Measurements from ENCODE around the gene TBCK. TPM values are rescaled to one million over a fixed set of nuclear protein-coding genes. Genes with fewer than 3 reads are reported as not detected.

The TBCK gene
- total and polyA plus RNA-seq, 10 donors: 6.7 to 61.3 (median 44.7) TPM

DNA sequence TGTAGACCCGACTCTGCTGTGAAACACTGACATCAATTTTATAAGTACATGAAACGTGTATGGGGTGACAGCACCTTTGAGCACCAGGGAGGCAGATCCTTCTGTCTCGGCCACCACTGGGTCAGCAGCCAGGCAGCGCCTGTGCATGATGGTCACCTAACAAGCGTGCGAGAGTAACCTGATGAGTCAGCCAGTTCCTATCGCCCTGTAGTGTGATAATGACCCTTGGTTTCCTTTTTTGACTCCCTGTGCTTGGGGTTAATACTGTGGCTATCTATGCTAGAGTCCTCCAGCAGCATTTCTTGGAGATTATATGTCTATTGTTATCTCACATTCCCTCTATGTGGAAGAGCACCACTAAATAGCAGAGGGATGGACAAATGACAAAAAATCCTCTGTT is 319.2 kb downstream of the TBCK start:
- H3K27me3 ChIP-seq (replicated peaks in 1 of 7): no peaks in the 10 kb centered on the region
- no peaks in the 10 kb centered on the region for H3K9me3 ChIP-seq
- WGBS, 5 donors: 61 to 87% (median 68%) methylated on average over 7 of the region's 7 CpGs
- no peak for DNase-seq
- H3K4me1 ChIP-seq: no peaks in the 10 kb centered on the region
- H3K36me3 ChIP-seq: no peaks in the 10 kb centered on the region
- H3K27ac ChIP-seq: no peak overlapping the region
- no peak overlapping the region for H3K4me3 ChIP-seq
- intact Hi-C loops (cut with DNase I; ENCODE audit: low total_unique reads): no loop called here
- TF ChIP-seq, protein P1, sequence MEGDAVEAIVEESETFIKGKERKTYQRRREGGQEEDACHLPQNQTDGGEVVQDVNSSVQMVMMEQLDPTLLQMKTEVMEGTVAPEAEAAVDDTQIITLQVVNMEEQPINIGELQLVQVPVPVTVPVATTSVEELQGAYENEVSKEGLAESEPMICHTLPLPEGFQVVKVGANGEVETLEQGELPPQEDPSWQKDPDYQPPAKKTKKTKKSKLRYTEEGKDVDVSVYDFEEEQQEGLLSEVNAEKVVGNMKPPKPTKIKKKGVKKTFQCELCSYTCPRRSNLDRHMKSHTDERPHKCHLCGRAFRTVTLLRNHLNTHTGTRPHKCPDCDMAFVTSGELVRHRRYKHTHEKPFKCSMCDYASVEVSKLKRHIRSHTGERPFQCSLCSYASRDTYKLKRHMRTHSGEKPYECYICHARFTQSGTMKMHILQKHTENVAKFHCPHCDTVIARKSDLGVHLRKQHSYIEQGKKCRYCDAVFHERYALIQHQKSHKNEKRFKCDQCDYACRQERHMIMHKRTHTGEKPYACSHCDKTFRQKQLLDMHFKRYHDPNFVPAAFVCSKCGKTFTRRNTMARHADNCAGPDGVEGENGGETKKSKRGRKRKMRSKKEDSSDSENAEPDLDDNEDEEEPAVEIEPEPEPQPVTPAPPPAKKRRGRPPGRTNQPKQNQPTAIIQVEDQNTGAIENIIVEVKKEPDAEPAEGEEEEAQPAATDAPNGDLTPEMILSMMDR (IDR thresholded peaks at IDR 0.05 in 8 of 11, conservative IDR thresholded peaks at IDR 0.05 in 3 of 11): no peak
- peak in 1 of 3 donors; percentile 11 for TF ChIP-seq POLR2AphosphoS5 (IDR thresholded peaks at IDR 0.05)

DNA sequence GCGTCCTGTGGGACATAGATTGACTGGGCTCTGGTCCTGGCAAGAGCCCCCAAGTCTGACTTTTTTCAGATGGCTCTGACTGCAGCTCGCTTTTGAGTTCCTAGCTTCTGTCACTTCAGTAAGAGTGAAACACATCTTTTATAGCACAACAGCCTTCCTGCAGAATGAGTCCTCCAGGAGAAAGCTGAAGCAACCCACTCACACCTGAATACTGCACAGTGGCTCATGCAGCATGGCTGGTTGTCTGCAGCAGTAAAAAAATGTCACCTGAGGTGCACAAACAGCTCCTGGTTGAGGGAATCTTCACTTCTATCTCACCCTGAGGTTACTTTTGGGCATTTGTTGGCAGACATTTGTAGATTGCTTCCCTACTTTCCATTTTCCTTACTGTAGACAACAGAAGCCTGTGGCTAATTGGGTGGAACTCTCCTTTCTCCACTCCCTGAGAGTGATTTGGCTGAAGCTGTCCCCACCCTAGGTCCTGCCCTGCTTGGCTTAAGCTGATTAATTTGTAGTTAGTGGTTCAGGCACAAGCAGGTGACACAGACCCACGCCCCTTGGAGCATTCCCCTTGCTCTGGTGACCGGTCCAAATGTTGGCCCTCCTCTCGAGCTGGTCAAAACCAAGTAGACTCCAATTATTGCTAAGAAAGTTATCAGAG is 321.0 kb downstream of the TBCK start:
- Histone ChIP-seq H3K27ac (no peak overlapping the region), H3K9me3 (no peaks in the 10 kb centered on the region), H3K27me3 (replicated peaks in 1 of 7) (no peaks in the 10 kb centered on the region), H3K4me1 (peaks cover 0 to 12% (median 0%) of the 10 kb centered on the region in 6 donors), H3K4me3 (no peak overlapping the region), H3K36me3 (no peaks in the 10 kb centered on the region)
- 75 to 92% (median 80%) methylated on average over 5 of the region's 5 CpGs for WGBS, 5 donors
- DNase-seq: no peak
- intact Hi-C loops (cut with DNase I; ENCODE audit: low total_unique reads): no loop called here
- TF ChIP-seq POLR2AphosphoS5 (IDR thresholded peaks at IDR 0.05) (no peak), POLR2A (IDR thresholded peaks at IDR 0.05) (no peak)
- TF ChIP-seq, protein P1 (IDR thresholded peaks at IDR 0.05 in 8 of 11, conservative IDR thresholded peaks at IDR 0.05 in 3 of 11): no peak

DNA sequence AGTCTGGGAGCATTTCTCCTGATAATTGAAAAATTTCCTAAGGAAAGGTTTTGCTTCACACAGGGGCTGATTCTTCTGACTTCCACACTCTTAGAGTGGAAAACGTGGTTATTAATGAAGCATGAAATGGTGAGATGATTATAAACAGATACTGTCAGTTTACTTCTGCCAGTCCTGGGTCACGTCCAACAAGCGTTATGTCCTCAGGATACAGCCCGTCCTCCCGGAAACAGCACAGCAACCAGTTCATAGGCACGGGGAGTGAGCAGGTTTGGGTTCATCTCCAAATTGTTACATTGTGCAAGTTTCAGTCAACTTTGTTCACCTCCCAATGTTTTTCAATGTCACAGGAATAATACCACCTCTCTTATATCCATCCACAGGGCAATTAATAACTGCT is 321.9 kb downstream of the TBCK start:
- Histone ChIP-seq H3K4me3 (no peak overlapping the region), H3K4me1 (peaks cover 0 to 15% (median 0%) of the 10 kb centered on the region in 6 donors), H3K36me3 (no peaks in the 10 kb centered on the region), H3K9me3 (no peaks in the 10 kb centered on the region), H3K27me3 (replicated peaks in 1 of 7) (no peaks in the 10 kb centered on the region), H3K27ac (no peak overlapping the region)
- intact Hi-C loops (cut with DNase I; ENCODE audit: low total_unique reads): no loop called here
- 75 to 89% (median 85%) methylated on average over 6 of the region's 6 CpGs for WGBS, 5 donors
- DNase-seq: no peak
- no peak for TF ChIP-seq POLR2AphosphoS5 (IDR thresholded peaks at IDR 0.05)

DNA sequence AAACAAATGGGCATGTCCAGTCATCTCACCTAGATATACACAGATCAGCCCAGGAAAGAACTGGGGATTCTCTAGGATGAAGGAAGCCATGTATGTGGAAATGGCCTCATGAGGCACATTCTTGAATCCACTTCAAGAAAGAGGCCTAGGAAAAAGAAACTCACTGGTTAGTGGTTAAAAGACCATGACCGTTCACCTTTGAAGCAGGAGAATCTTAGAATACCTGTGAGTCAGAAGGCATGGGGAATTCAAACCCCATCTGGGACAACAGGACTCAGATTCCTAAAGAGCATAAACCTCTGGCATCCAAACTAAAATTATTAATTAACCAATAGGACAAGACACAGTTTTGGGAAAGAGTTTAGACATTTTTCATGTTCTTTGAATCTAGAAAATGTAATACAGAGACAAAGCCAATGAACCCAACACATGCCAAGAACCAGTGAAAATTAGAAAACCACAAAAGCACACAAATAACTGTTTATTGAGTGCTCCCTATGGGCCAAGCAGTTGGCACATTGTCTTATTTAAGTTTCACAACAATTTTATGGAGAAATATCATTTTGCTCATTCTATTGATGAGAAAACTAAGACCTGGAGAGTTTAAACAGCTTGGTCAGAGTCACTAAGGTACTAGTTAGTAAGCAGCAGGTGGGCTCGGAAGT is 323.2 kb downstream of the TBCK start:
- intact Hi-C loops (cut with DNase I; ENCODE audit: low total_unique reads): no loop called here
- H3K27me3 ChIP-seq (replicated peaks in 1 of 7): no peaks in the 10 kb centered on the region
- H3K9me3 ChIP-seq: peaks cover 0 to 4% (median 0%) of the 10 kb centered on the region in 8 donors
- H3K27ac ChIP-seq: no peak overlapping the region
- H3K4me1 ChIP-seq: peaks cover 0 to 15% (median 0%) of the 10 kb centered on the region in 6 donors
- 92 to 100% (median 95%) methylated on average over 2 of the region's 2 CpGs for WGBS, 5 donors
- H3K36me3 ChIP-seq: no peaks in the 10 kb centered on the region
- TF ChIP-seq, protein P1 (IDR thresholded peaks at IDR 0.05 in 8 of 11, conservative IDR thresholded peaks at IDR 0.05 in 3 of 11): no peak
- TF ChIP-seq POLR2A (IDR thresholded peaks at IDR 0.05) (no peak), POLR2AphosphoS5 (IDR thresholded peaks at IDR 0.05) (no peak)
- no peak overlapping the region for H3K4me3 ChIP-seq
- no peak for DNase-seq

All from spleen (tissue), 11 donors.